Heart right ventricle (tissue), 16 donors: ENCODE results near the gene CD2. TPM values are rescaled to one million over a fixed set of nuclear protein-coding genes. Genes with fewer than 3 reads are reported as not detected.

Source experiments
- ATAC-seq, 8 donors: fragments of 200-7000 bp; cut with Tn5 transposase; one replicate each; pipeline ENCODE4 v1.9.1; 2020; ENCODE audit warnings: mild to moderate bottlenecking in 8 of 8, moderate library complexity in 8 of 8, moderate number of reproducible peaks in 1 of 8
- DNase-seq, 2 donors: peaks; one replicate each; pipeline ENCODE4 v3.0.0-alpha.2; 2020
- H3K27ac ChIP-seq, 10 donors: fragments of 200-600 bp; sonication (generic) in 2 of 10; one replicate each; pipeline versions ENCODE4 v1.5.0 to v1.8.0; 2020 to 2022; ENCODE audit warnings: mild to moderate bottlenecking in 3 of 10
- H3K27me3 ChIP-seq, 7 donors: fragments of 200-600 bp; one replicate each; pipeline ENCODE4 v1.8.0; 2021 to 2022; ENCODE audit warnings: mild to moderate bottlenecking in 2 of 7
- H3K36me3 ChIP-seq, 9 donors: fragments of 200-600 bp; sonication (generic) in 1 of 9; one replicate each; pipeline versions ENCODE4 v1.5.0 to v1.8.0; 2020 to 2022; ENCODE audit warnings: mild to moderate bottlenecking in 2 of 9
- H3K4me1 ChIP-seq, 9 donors: fragments of 200-600 bp; sonication (generic) in 1 of 9; one replicate each; pipeline versions ENCODE4 v1.5.0 to v1.8.0; 2020 to 2022; ENCODE audit warnings: mild to moderate bottlenecking in 4 of 9
- H3K4me3 ChIP-seq, 10 donors: fragments of 200-600 bp; sonication (generic) in 2 of 10; one replicate each; pipeline versions ENCODE4 v1.5.0 to v1.8.0; 2020 to 2022; ENCODE audit warnings: mild to moderate bottlenecking in 7 of 10, moderate library complexity in 2 of 10
- H3K9me3 ChIP-seq, 11 donors: fragments of 200-600 bp in 10 of 11; sonication (generic) in 2 of 11; one replicate each; pipeline versions ENCODE4 v1.5.0 to v1.8.0; 2013 to 2022; ENCODE audit warnings: mild to moderate bottlenecking in 2 of 11, control low read depth in 1 of 11, moderate library complexity in 1 of 11
- WGBS, 2 donors: extraction: QIAGEN DNeasy Blood & Tissue Kit; methylation state at CpG; one replicate each; pipeline ENCODE4 v1.1.7; 2013; ENCODE audit warnings: inconsistent platforms in 1 of 2; 5-methylcytosine and 5-hydroxymethylcytosine counted together
- intact Hi-C, 10 donors: fragments of 100-400 bp; cut with DNase I; formaldehyde crosslinking; loops; one replicate each; pipeline versions ENCODE4 v1.11.1 to v1.14.2; 2022
- polyA plus RNA-seq, 2 donors: library from polyadenylated mRNA; stranded (reverse); fragments of 200-250 nt; gene quantifications; one replicate each; pipeline ENCODE4 v1.2.3, GENCODE V29; 2013
- total RNA-seq, 10 donors: library from RNA; stranded (reverse); fragmentation: NEBNext Ultra II Directional in 3 of 10; extraction: Animal tissue kit (Norgen Biotek cat#: 25700) in 3 of 10; gene quantifications; one replicate each; pipeline versions ENCODE4 v1.2.1 to v1.2.4, GENCODE V29; 2021 to 2023
- TF ChIP-seq, protein P1 (sequence below), 9 donors: fragments of 200-600 bp; sonication (generic) in 2 of 9; IDR thresholded peaks; one replicate each; pipeline versions ENCODE4 v1.5.0 to v1.8.0; 2021 to 2022; ENCODE audit warnings: antibody characterized with exemption in 9 of 9, mild to moderate bottlenecking in 5 of 9, moderate library complexity in 1 of 9
- donor health status: Arrhythmogenic right ventricular cardiomyopathy.
- donor health status: ischemic (EF 13 %, LVEDD 7.1; RV severe dilation, severe dysfunction).
- donor health status: healthy with polysubstance abuse.
- donor health status: DM: no; HTN: yes; CAD: no.
- donor health status: DM: no; HTN: no; CAD: no.
- donor health status: ischemic (EF 25% LVEDD 6.9; RV normal size, moderate dysfunction).
- donor health status: ischemic (EF 25% LVEDD 5.7; RV mildly dilated, moderate dysfunction).
- donor health status: healthy.
- donor health status: DM: yes; HTN: yes; CAD: no.
- donor health status: Ischemic cardiomyopathy.
- donor health status: ischemic (EF 35%, LVEDD 5.7; RV mildly dilated, moderate dysfunction).
- donor health status: nonischemic (EF 11% LVEDD 7.7; RV severe dilation, severe dysfunction).
- donor health status: DM: yes; HTN: yes; CAD: no.
- donor health status: PGD.
- donor health status: ischemic (EF 29% LVEDD 5.4; RV normal size, mild dysfunction).
- donor health status: nonischemic (EF 23%, LVEDD 6.1; RV moderate dilation, normal function).

The CD2 gene
- total and polyA plus RNA-seq, 12 donors = 0.20 to 6.5 (median 1.0) TPM; not detected in 3

DNA sequence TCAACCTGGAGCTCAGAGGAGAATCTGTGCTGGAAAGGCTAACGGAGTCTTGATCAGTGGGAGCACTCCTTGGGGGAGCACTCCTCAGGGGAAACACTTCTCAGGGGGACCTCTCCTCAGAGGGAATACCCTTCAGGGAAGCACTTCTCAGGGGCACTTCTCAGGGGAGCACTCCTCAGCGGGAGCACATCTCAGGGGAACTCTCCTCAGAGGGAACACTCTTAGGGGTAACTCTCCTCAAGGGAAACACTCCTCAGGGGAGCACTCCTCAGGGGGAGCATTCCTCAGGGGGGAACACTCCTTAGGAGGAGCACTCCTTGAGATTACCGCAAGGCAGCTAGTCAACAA, 41.2 kb downstream of the CD2 start:
- no peak overlapping the region for H3K27ac ChIP-seq
- DNase-seq = no peak
- no peaks in the 10 kb centered on the region for H3K36me3 ChIP-seq
- peaks cover 0 to 25% (median 5%) of the 10 kb centered on the region in 7 donors for H3K27me3 ChIP-seq
- H3K4me1 ChIP-seq = peaks cover 0 to 18% (median 0%) of the 10 kb centered on the region in 9 donors
- intact Hi-C loops = no loop called here
- TF ChIP-seq, protein P1, sequence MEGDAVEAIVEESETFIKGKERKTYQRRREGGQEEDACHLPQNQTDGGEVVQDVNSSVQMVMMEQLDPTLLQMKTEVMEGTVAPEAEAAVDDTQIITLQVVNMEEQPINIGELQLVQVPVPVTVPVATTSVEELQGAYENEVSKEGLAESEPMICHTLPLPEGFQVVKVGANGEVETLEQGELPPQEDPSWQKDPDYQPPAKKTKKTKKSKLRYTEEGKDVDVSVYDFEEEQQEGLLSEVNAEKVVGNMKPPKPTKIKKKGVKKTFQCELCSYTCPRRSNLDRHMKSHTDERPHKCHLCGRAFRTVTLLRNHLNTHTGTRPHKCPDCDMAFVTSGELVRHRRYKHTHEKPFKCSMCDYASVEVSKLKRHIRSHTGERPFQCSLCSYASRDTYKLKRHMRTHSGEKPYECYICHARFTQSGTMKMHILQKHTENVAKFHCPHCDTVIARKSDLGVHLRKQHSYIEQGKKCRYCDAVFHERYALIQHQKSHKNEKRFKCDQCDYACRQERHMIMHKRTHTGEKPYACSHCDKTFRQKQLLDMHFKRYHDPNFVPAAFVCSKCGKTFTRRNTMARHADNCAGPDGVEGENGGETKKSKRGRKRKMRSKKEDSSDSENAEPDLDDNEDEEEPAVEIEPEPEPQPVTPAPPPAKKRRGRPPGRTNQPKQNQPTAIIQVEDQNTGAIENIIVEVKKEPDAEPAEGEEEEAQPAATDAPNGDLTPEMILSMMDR (IDR thresholded peaks at IDR 0.05) = no peak
- H3K9me3 ChIP-seq = no peaks in the 10 kb centered on the region
- no peak overlapping the region for H3K4me3 ChIP-seq
- 95 to 97% methylated on average over 3 of the region's 3 CpGs for WGBS, 2 donors
- ATAC-seq = no peak

DNA sequence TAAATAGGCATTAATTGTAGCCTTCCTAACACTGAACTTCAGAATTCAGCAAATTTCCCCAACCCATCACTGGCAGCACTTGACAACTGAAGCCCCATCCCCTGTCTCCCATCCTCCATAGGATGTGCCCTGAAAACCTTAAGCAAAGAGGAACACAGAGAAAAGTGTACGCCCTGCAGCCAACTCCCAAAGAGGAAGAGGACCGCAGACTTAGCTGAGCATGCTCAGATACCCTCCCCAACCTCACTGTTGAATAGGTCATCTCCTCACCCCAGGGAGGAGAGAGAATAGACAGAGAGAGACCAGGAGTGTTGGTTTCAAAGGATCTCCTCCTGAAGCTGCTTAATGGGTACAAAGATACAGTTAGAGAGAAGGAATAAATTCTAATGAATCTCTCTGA, 50.5 kb downstream of the CD2 start:
- ATAC-seq (no peak), DNase-seq (no peak)
- Histone ChIP-seq H3K9me3 (no peaks in the 10 kb centered on the region), H3K4me1 (peaks cover 0 to 14% (median 0%) of the 10 kb centered on the region in 9 donors), H3K27ac (peak overlapping the region in 1 of 10 donors; percentile 68), H3K36me3 (no peaks in the 10 kb centered on the region), H3K4me3 (peak overlapping the region in 1 of 10 donors; percentile 22), H3K27me3 (peaks cover 0 to 6% (median 0%) of the 10 kb centered on the region in 7 donors)
- WGBS, 2 donors = 73 to 74% methylated on average over 2 of the region's 2 CpGs
- intact Hi-C loops = no loop called here
- TF ChIP-seq, protein P1 (IDR thresholded peaks at IDR 0.05) = no peak

- DNase-seq = no peak
- no peak for ATAC-seq
- peaks cover 0 to 14% (median 0%) of the 10 kb centered on the region in 9 donors for H3K4me1 ChIP-seq
- H3K27me3 ChIP-seq = peaks cover 0 to 3% (median 0%) of the 10 kb centered on the region in 7 donors
- intact Hi-C loops = no loop called here
- H3K36me3 ChIP-seq = no peaks in the 10 kb centered on the region
- no peaks in the 10 kb centered on the region for H3K9me3 ChIP-seq
- WGBS, 2 donors = 78 to 81% methylated on average over 2 of the region's 2 CpGs
- peak overlapping the region in 1 of 10 donors; percentile 22 for H3K4me3 ChIP-seq
- TF ChIP-seq, protein P1 (IDR thresholded peaks at IDR 0.05) = no peak
- H3K27ac ChIP-seq = peak overlapping the region in 1 of 10 donors; percentile 68
These were observed 51.2 kb downstream of the CD2 start for GRCh38 chr1:116805398-116805797.

DNA sequence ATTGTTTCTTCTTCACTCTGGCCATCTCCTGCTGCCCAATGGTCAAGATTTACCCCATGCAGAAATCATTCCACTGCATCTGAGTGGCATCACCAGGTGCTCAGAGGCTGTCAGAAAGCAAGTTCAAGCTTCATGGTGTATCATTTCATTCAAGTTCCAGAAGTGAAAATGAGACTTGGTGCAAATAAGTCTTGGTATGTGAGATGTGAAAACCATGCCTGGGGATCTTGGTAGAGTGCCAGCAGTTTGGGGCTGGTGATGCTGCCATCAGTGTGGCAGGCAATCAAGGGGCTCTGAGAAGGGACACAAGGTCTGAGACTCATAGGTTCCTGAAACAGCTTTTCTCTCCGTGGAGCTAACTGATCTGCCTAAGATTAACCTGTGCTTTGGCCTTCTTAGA, 52.0 kb downstream of the CD2 start:
- peak overlapping the region in 1 of 10 donors; percentile 68 for H3K27ac ChIP-seq
- H3K27me3 ChIP-seq = peaks cover 0 to 3% (median 0%) of the 10 kb centered on the region in 7 donors
- 67 to 76% methylated on average over 1 of the region's 1 CpG for whole genome bisulfite sequencing, 2 donors
- H3K9me3 ChIP-seq = no peaks in the 10 kb centered on the region
- peaks cover 0 to 14% (median 0%) of the 10 kb centered on the region in 9 donors for H3K4me1 ChIP-seq
- no peak for ATAC-seq
- DNase-seq = no peak
- H3K4me3 ChIP-seq = no peak overlapping the region
- intact Hi-C loops = no loop called here
- TF ChIP-seq, protein P1 (IDR thresholded peaks at IDR 0.05) = no peak
- no peaks in the 10 kb centered on the region for H3K36me3 ChIP-seq
